ENCODE measurements around the gene PILRA.
"Not testable (repeated sequence)": the region's sequence is repeated elsewhere in the genome, so short reads cannot be mapped to it uniquely, and the experiment has no call there.

Gene PILRA

DNA sequence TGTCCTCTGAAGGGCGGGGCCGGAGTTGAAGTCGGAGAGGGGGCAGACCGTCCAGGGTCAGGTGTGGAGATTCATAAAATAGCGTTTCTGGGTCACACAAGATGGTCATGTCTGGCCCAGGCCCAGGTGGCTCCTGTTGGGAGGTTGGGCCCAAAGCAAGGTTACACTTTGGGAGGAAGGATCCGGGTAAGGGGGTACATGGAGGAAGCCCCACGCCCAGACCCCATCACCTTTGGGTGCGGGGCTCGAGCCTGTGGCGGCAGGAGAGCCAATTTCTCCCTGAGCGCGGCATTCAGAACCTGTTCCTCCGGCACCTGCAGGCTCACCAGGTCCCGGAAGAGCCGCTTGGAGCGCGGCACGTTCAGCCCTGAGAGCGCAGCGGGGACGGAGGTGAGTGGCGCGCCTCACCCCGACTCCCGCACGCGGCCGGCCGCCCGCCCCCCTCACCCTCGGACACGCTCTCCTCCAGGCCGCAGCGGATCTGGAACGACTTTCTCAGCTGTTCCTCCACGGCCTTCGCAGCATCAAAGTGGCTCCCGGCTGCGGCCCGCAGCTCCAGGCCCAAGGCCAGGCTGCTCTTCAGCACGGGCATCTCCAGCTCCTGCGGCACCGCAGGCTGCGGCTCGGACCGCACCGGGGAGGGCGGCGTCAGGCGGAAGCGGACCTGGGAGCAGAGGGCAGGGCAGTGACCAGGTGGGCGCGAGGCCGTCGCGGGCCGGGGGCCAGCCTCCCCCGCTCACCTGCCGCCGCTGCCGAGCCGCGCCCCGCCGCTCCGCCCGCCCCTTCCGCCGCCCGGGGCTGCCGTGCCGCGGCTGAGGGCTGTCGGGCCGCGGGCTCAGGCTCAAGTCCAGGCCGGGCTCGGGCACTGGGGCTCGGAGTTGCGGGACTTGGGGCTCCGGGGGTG lies 62.4 kb downstream of the PILRA start:
- DNase-seq = peak; percentile 31

DNA sequence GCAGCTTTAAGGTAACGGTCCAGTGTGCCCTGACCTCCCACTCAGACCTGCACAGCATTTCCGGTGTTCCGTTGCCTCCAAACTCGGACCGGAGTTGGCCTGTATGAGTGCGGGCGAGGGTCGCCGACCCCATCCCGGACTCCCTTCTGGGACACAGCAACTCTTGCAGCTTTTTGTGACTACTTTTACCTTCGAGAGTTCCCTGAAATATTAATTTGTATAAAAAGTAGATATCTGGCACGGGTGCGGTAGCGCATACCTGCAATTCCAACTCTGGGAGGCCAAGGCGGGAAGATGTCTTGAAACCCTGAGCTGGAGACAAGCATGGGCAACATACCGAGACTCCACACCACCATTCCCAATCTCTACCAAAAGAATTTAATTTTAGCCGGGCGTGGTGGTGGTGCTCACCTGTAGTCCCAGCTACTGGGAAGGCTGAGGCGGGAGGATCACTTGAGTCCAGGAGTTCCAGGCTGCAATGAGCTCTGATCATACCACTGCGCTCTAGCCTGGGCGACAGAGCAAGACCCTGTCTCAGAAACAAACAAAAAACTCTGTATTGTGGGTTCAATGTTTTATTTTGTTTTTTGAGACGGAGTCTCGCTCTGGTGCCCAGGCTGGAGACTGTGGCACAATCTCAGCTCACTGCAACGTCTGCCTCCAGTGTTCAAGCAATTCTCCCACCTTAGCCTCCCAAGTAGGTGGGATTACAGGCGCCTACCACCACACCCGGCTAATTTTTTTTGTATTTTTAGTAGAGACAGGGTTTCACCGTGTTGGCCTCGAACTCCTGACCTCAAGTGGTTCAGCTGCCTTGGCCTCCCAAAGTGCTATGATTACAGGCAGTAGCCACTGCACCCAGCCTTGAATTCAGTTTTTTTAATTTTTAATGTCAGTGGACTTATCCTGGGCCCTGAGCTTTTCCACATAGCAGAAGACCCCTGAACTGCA lies 64.1 kb downstream of the PILRA start:
- no peak for DNase-seq

- no peak for DNase-seq
Observed at GRCh38 chr7:100438172-100438571, 64.9 kb downstream of the PILRA start.

GRCh38 chr7:100438731-100439130 lies 65.4 kb downstream of the PILRA start:
- DNase-seq = not testable (repeated sequence)

GRCh38 chr7:100439244-100439643 lies 66.0 kb downstream of the PILRA start:
- not testable (repeated sequence) for DNase-seq

GRCh38 chr7:100441641-100442535 lies 68.6 kb downstream of the PILRA start:
- DNase-seq = no peak

- no peak for DNase-seq
Observed at GRCh38 chr7:100443096-100443840, 70.0 kb downstream of the PILRA start.

- DNase-seq = peak; percentile 85
Observed at GRCh38 chr7:100444311-100445278, 71.3 kb downstream of the PILRA start.

DNA sequence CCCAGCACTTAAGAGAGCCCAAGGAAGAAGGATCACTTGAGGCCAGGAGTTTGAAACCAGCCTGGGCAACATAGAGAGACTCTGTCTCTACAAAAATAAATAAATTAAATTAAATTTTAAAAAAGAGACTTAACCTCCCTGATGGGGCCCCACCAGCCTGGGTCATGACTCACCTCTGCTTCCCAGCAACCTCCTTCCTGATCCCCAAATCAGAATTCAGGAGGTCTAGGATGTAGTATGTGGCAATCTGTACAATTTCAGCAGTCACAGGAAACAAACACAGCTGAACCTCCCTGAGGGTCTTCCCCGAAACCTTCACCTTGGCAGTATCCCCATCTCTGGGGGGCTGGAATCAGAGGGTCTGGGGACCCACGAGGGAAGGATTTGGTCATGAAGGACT lies 72.8 kb downstream of the PILRA start:
- DNase-seq = peak; percentile 58

DNA sequence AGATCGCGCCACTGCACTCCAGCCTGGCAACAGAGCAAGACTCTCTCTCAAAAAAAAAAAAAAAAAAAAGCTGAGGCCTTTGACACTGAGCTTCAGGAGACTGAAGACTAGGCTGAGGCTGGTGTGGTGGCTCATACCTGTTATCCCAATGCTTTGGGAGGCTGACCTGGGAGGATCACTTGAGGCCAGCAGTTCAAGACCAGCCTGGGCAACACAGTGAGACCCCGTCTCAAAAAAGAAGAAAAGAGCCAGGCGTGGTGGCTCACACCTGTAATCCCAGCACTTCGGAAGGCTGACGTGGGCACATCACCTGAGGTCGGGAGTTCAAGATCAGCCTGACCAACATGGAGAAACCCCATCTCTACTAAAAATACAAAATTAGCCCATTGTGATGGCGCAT lies 74.1 kb downstream of the PILRA start:
- not testable (repeated sequence) for DNase-seq

DNA sequence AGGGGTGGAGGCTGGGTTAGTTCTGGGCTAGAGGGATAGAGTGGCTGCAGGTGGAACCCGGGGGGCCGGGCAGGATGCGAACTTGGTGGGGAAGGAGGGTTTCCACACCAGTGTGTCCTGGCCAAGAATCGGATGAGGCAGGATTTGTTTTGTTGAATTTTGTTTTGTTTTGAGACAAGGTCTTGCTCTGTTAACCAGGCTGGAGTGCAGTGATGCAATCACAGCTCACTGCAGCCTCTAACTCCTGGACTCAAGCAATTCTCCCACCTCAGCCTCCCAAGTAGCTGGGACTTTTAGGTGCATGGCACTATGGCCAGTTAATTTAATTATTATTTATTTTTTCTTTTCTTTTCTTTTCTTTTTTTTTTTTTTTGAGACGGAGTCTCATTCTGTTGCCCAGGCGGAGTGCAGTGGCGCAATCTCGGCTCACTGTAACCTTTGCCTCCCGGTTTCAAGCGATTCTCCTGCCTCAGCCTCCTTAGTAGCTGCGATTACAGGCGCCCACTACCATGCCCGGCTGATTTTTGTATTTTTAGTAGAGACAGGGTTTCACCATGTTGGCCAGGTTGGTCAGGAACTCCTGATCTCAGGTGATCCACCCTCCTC lies 76.0 kb downstream of the PILRA start:
- DNase-seq = no peak
